Hematopoietic multipotent progenitor cell treated with erythropoietin and hydrocortisone succinate and interleukin-3 and kit ligand, for 17 days (in vitro differentiated cells): ENCODE results near the gene RSPH6A.
A peak's percentile ranks its signal among the peaks of the same experiment; 100 is the strongest.
"Not testable (repeated sequence)": the region's sequence is repeated elsewhere in the genome, so short reads cannot be mapped to it uniquely, and the experiment has no call there.

ENCODE experiments used
- DNase-seq: peaks from one replicate; pipeline ENCODE4 v3.0.0-alpha.2; 2015; ENCODE audit warnings: low spot score

Gene RSPH6A

GRCh38 chr19:45764945-45765701, 50.0 kb downstream of the RSPH6A start:
- DNase-seq = no peak

GRCh38 chr19:45764475-45764874, 50.6 kb downstream of the RSPH6A start:
- no peak for DNase-seq

GRCh38 chr19:45763691-45764294, 51.3 kb downstream of the RSPH6A start:
- DNase-seq = no peak

GRCh38 chr19:45762870-45763631, 52.1 kb downstream of the RSPH6A start:
- no peak for DNase-seq

DNA sequence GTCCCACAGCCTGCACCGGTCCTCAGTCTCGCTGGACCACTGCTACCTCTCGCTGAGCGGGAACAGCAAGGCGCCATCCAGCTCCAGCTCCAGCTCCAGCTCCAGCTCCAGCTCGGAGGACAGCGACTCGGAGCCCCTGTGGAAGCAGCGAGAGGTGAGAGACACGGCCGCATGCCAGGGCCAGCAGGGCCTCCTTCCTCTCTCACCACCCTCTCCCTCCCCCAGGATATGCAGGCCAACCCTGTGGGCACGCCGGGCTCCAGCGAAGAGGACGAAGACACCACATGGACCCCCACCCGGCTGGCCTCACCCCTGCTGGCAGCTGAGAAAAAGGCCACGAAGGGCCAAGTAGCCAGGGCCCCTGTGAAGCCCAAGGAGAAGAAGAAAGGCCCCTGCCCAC, 53.4 kb downstream of the RSPH6A start:
- DNase-seq = no peak

- no peak for DNase-seq
These were observed 56.2 kb downstream of the RSPH6A start for GRCh38 chr19:45758921-45759320.

GRCh38 chr19:45757695-45758094, 57.4 kb downstream of the RSPH6A start:
- DNase-seq = no peak

- DNase-seq = no peak
These were observed 60.8 kb downstream of the RSPH6A start for GRCh38 chr19:45754323-45754722.

GRCh38 chr19:45753548-45753947, 61.6 kb downstream of the RSPH6A start:
- no peak for DNase-seq

DNA sequence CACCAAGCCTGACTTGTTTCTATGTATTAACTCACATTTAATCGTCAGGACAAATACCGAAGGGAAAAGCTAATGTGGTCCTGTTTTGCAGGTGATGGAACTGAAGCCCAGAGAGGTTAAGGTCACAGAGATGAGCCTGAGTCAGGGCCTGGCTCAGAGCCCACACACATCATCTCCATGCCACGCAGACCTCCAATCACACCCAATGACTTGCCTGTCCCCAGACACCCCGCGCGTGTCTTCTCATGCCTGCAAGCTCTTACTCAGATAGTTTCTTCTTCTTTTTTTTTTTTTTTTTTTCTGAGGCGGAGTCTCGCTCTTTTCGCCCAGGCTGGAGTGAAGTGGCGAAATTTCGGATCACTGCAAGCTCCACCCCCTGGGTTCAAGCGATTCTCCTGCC, 62.5 kb downstream of the RSPH6A start:
- peak; percentile 39 for DNase-seq

DNA sequence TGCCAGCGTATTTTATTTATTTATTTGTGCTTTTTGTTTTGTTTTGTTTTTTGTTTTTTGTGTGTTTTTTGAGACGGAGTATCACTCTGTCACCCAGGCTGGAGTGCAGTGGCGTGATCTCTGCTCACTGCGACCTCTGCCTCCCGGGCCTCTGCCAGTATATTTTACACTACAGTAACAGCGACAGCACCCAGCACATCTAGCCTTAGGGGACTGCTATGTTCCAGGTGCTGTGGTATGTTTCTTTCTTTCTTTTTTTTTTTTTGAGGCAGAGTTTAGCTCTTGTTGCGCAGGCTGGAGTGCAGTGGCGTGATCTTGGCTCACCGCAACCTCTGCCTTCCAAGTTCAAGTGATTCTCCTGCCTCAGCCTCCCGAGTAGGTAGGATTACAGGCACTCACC, 63.6 kb downstream of the RSPH6A start:
- not testable (repeated sequence) for DNase-seq

- no peak for DNase-seq
These were observed 67.6 kb downstream of the RSPH6A start for GRCh38 chr19:45747513-45747912.

- DNase-seq = no peak
These were observed 68.2 kb downstream of the RSPH6A start for GRCh38 chr19:45746866-45747265.
